ENCODE measurements around the gene DECR2. TPM values are rescaled to one million over a fixed set of nuclear protein-coding genes. Genes with fewer than 3 reads are reported as not detected.
A peak's percentile ranks its signal among the peaks of the same experiment; 100 is the strongest.
"Not testable (repeated sequence)": the region's sequence is repeated elsewhere in the genome, so short reads cannot be mapped to it uniquely, and the experiment has no call there.

The DECR2 gene
- total and polyA plus RNA-seq, 9 of the 15 experiments (the other 6 are each of a cell fraction or from before 2014, with no cell fraction given), result 1.0 to 31.9 (median 10.3) TPM

GRCh38 chr16:378113-378820 is 23.4 kb upstream of the DECR2 start:
- H3K27ac ChIP-seq (ENCODE audit: extremely low read depth, low read depth, low read length); FAIRE-seq; H2AFZ ChIP-seq (ENCODE audit: low read depth, low read length); H3K9me1 ChIP-seq (ENCODE audit: control insufficient read depth, insufficient read depth, low read length); DNase-seq (ENCODE audit: extremely low read depth in 1 of 4, low spot score in 3 of 4); H3K9ac ChIP-seq (ENCODE audit: insufficient read depth in 1 of 2, low read depth in 2 of 2, low read length in 2 of 2); H3K27me3 ChIP-seq (ENCODE audit: control insufficient read depth in 2 of 2, insufficient read depth in 2 of 2, low read length in 2 of 2); in situ Hi-C loops (cut with MboI); H3K4me3 ChIP-seq; H4K20me1 ChIP-seq (replicated peaks; ENCODE audit: control insufficient read depth, insufficient read depth, low read length); CTCF ChIA-PET (ENCODE audit: low intra/inter-chr PET ratio); H3K9me3 ChIP-seq (replicated peaks; ENCODE audit: control insufficient read depth, insufficient read depth, low read depth, low read length); ATAC-seq; BruUV-seq (replicated peaks); POLR2A ChIA-PET; intact Hi-C loops (cut with micrococcal nuclease); H3K4me2 ChIP-seq (ENCODE audit: insufficient read depth, low read length): not testable (repeated sequence)
- Histone ChIP-seq H3K79me2 (ENCODE audit: control insufficient read depth, insufficient read depth, low read length) (peaks cover 33% of the 10 kb centered on the region), H3K4me1 (replicated peaks in 1 of 2; ENCODE audit: control insufficient read depth in 2 of 2, insufficient read depth in 2 of 2, low read length in 2 of 2) (peaks cover 0 to 60% of the 10 kb centered on the region in 2 experiments; a peak in 3 of 5 replicates), H3K36me3 (ENCODE audit: control insufficient read depth, insufficient read depth, low read length) (peaks cover 42% of the 10 kb centered on the region; the same call in 2 of the 3 replicates)
- TF ChIP-seq RBFOX2 (IDR thresholded peaks at IDR 0.05; ENCODE audit: low read depth, low read length) (peak; percentile 45), HNRNPL (IDR thresholded peaks at IDR 0.05; ENCODE audit: low read depth, low read length) (peak; percentile 85; the same call in 1 of the 2 replicates)
- 89% methylated on average over 27 of the region's 36 CpGs for WGBS (ENCODE audit: insufficient coverage, low coverage, missing lambda C conversion rate)

DNA sequence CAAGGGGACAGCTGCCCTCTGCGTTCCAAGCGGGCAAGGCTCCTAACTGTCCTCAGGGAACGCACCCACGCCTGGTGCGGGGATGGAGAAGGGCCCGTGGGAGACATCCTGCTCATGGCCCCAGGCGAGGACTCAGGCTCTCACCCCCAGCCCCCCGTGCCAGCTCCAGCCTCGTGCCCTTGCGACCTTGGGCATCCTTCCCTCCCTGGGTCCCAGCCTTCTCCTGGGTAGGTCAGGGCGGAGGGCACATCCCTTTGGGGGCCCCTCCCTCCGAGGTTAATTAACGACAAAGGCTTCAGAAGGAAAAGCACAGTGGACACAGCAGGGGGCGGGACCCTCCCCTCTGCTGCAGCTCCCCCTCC is 22.9 kb upstream of the DECR2 start:
- ATAC-seq (no peak), FAIRE-seq (no peak), DNase-seq (ENCODE audit: extremely low read depth in 1 of 4, low spot score in 3 of 4) (no peak)
- Histone ChIP-seq H4K20me1 (replicated peaks; ENCODE audit: control insufficient read depth, insufficient read depth, low read length) (no peaks in the 10 kb centered on the region), H3K9me3 (replicated peaks; ENCODE audit: control insufficient read depth, insufficient read depth, low read depth, low read length) (no peaks in the 10 kb centered on the region), H3K9ac (ENCODE audit: insufficient read depth in 1 of 2, low read depth in 2 of 2, low read length in 2 of 2) (peak overlapping the region in 1 of 2 experiments; percentile 81; a peak in 1 of 4 replicates), H3K4me1 (replicated peaks in 1 of 2; ENCODE audit: control insufficient read depth in 2 of 2, insufficient read depth in 2 of 2, low read length in 2 of 2) (peaks cover 0 to 63% of the 10 kb centered on the region in 2 experiments; a peak in 3 of 5 replicates), H2AFZ (ENCODE audit: low read depth, low read length) (no peak overlapping the region), H3K27me3 (ENCODE audit: control insufficient read depth in 2 of 2, insufficient read depth in 2 of 2, low read length in 2 of 2) (no peaks in the 10 kb centered on the region), H3K4me3 (no peak overlapping the region), H3K36me3 (ENCODE audit: control insufficient read depth, insufficient read depth, low read length) (peaks cover 37% of the 10 kb centered on the region; the same call in 2 of the 3 replicates), H3K79me2 (ENCODE audit: control insufficient read depth, insufficient read depth, low read length) (peaks cover 33% of the 10 kb centered on the region), H3K9me1 (ENCODE audit: control insufficient read depth, insufficient read depth, low read length) (no peaks in the 10 kb centered on the region), H3K27ac (ENCODE audit: extremely low read depth, low read depth, low read length) (no peak overlapping the region), H3K4me2 (ENCODE audit: insufficient read depth, low read length) (no peak overlapping the region)
- ChIA-PET POLR2A (no interaction called here), CTCF (ENCODE audit: low intra/inter-chr PET ratio) (no interaction called here)
- no TSS peak for BruUV-seq (replicated peaks)
- 72% methylated on average over 11 of the region's 14 CpGs for WGBS (ENCODE audit: insufficient coverage, low coverage, missing lambda C conversion rate)
- intact Hi-C loops (cut with micrococcal nuclease), result no loop called here
- in situ Hi-C loops (cut with MboI), result no loop called here
- peak; percentile 39; the same call in 1 of the 2 replicates for TF ChIP-seq ZBTB7A (IDR thresholded peaks at IDR 0.05; ENCODE audit: borderline replicate concordance, control insufficient read depth, low read depth, low read length)
- TF ChIP-seq ZNF12 (CRISPR knock-in tag; IDR thresholded peaks at IDR 0.05), result no peak
- TF ChIP-seq RBFOX2 (IDR thresholded peaks at IDR 0.05; ENCODE audit: low read depth, low read length), result peak; percentile 29

Data from K562 (cell line).